GM12878 (cell line): Measurements from ENCODE around the gene IFT88. TPM values are rescaled to one million over a fixed set of nuclear protein-coding genes. Genes with fewer than 3 reads are reported as not detected.

ENCODE experiments used
- ATAC-seq: fragments of 200-7000 bp; cut with Tn5 transposase; 3 replicates; pipeline ENCODE4 v1.9.1; 2020; ENCODE audit warnings: mild to moderate bottlenecking, moderate library complexity
- BruUV-seq: library from RNA; stranded (reverse); fragments of 400-500 nt; replicated peaks from 2 replicates; lab custom pipeline; 2021; lab: Mats Ljungman, UMichigan
- CTCF ChIA-PET: fragments of 300-600 bp; sonication (Branson Sonifier 250); formaldehyde crosslinking; extraction: SDS; loops from one replicate; lab custom pipeline; 2021; ENCODE audit warnings: inconsistent platforms; lab: Yijun Ruan, JAX
- POLR2A ChIA-PET: fragments of 350-600 bp; formaldehyde crosslinking; extraction: SDS; loops from one replicate; lab custom pipeline; 2021; ENCODE audit warnings: inconsistent platforms; lab: Charles Lee
- RAD21 ChIA-PET: fragments of 300-600 bp; sonication (Branson Sonifier 250); formaldehyde crosslinking; loops from one replicate; lab custom pipeline; 2023; ENCODE audit warnings: antibody characterized with exemption; ENCODE audit not compliant: unreplicated experiment; lab: Charles Lee
- SMC1A ChIA-PET: fragments of 300-600 bp; sonication (Branson Sonifier 250); formaldehyde crosslinking; loops from one replicate; lab custom pipeline; 2023; ENCODE audit not compliant: unreplicated experiment, uncharacterized antibody; lab: Charles Lee
- DNase-seq: peaks from one replicate; pipeline ENCODE4 v3.0.0-alpha.2; 2011; ENCODE audit warnings: low read depth, low spot score
- FAIRE-seq: peaks from 3 replicates; lab custom pipeline; 2011; peaks lifted over from hg19 to GRCh38; lab: Jason Lieb, UNC
- H2AFZ ChIP-seq: 2 replicates; pipeline ENCODE4 v1.6.0; 2011; ENCODE audit warnings: low read depth, low read length, control low read depth; ENCODE audit not compliant: control insufficient read depth
- H3K27ac ChIP-seq: 2 replicates; pipeline ENCODE4 v1.5.1; 2011; ENCODE audit warnings: control low read depth; ENCODE audit not compliant: control insufficient read depth, insufficient read depth
- H3K27me3 ChIP-seq, 2 experiments: replicated peaks in 1 of 2; 2 replicates each; pipeline versions ENCODE4 v1.6.0 to v1.6.1; 2011; ENCODE audit warnings: low read length in 1 of 2; ENCODE audit not compliant: control insufficient read depth in 2 of 2, insufficient read depth in 2 of 2
- H3K36me3 ChIP-seq, 2 experiments: 2 replicates each; pipeline ENCODE4 v1.5.1; 2011; ENCODE audit warnings: low read length in 1 of 2; ENCODE audit not compliant: control insufficient read depth in 2 of 2, insufficient read depth in 2 of 2
- H3K4me1 ChIP-seq: 2 replicates; pipeline ENCODE4 v1.6.1; 2011; ENCODE audit warnings: mild to moderate bottlenecking, low read length, moderate library complexity, mixed read lengths; ENCODE audit not compliant: control insufficient read depth, insufficient read depth
- H3K4me2 ChIP-seq: 2 replicates; pipeline ENCODE4 v1.6.0; 2011; ENCODE audit warnings: control low read depth; ENCODE audit not compliant: control insufficient read depth, insufficient read depth
- H3K4me3 ChIP-seq: fragments of 200-600 bp; sonication (generic); 2 replicates; pipeline ENCODE4 v1.5.1; 2016
- H3K79me2 ChIP-seq: 2 replicates; pipeline ENCODE4 v1.6.0; 2011; ENCODE audit warnings: low read length; ENCODE audit not compliant: control insufficient read depth, insufficient read depth
- H3K9ac ChIP-seq: 2 replicates; pipeline ENCODE4 v1.8.0; 2011; ENCODE audit warnings: low read length, control low read depth, mixed read lengths; ENCODE audit not compliant: control insufficient read depth, insufficient read depth
- H3K9me3 ChIP-seq: replicated peaks from 3 replicates; pipeline ENCODE4 v1.5.1; 2011; ENCODE audit warnings: mild to moderate bottlenecking, low read length; ENCODE audit not compliant: control insufficient read depth, insufficient read depth
- H4K20me1 ChIP-seq: 2 replicates; pipeline ENCODE4 v1.6.0; 2011; ENCODE audit not compliant: control insufficient read depth, insufficient read depth
- BRCA1 ChIP-seq: IDR thresholded peaks from 2 replicates; pipeline ENCODE4 v1.6.1; 2011; ENCODE audit warnings: low read depth, low read length, improper control_type of control experiment
- CBX3 ChIP-seq: fragments of 200-600 bp; sonication (generic); IDR thresholded peaks from 2 replicates; pipeline ENCODE4 v1.6.1; 2016; ENCODE audit warnings: low read depth, borderline replicate concordance
- CHD2 ChIP-seq: IDR thresholded peaks from 2 replicates; pipeline ENCODE4 v1.6.1; 2011; ENCODE audit warnings: low read depth, low read length, improper control_type of control experiment, borderline replicate concordance
- EP300 ChIP-seq, 2 experiments: fragments of 150-350 bp in 1 of 2; IDR thresholded peaks; 2 replicates each; pipeline ENCODE4 v1.6.1; 2011 to 2012; ENCODE audit warnings: low read depth in 2 of 2, low read length in 2 of 2, borderline replicate concordance in 1 of 2, improper control_type of control experiment in 1 of 2, inconsistent platforms in 1 of 2; ENCODE audit not compliant: control insufficient read depth in 1 of 2
- EZH2 ChIP-seq: IDR thresholded peaks from 2 replicates; pipeline ENCODE4 v1.6.1; 2012; ENCODE audit warnings: low read depth, mild to moderate bottlenecking, control low read depth, inconsistent platforms, low read length, borderline replicate concordance; ENCODE audit not compliant: control insufficient read depth
- IKZF2 ChIP-seq, 2 experiments: fragments of 450-650 bp; IDR thresholded peaks; 2 replicates each; pipeline ENCODE4 v1.6.1; 2017; ENCODE audit warnings: mild to moderate bottlenecking in 2 of 2, moderate library complexity in 2 of 2
- NR2C2 ChIP-seq: IDR thresholded peaks from 2 replicates; pipeline ENCODE4 v1.6.1; 2011; ENCODE audit warnings: borderline replicate concordance, low read depth; ENCODE audit not compliant: control insufficient read depth, insufficient read length
- NRF1 ChIP-seq: conservative IDR thresholded peaks from 2 replicates; pipeline ENCODE4 v1.6.1; 2011; ENCODE audit warnings: mild to moderate bottlenecking, low read depth, low read length, improper control_type of control experiment
- RAD21 ChIP-seq: IDR thresholded peaks from 2 replicates; pipeline ENCODE4 v1.6.1; 2011; ENCODE audit warnings: mild to moderate bottlenecking, low read depth, low read length, moderate library complexity; ENCODE audit not compliant: insufficient read depth
- RB1 ChIP-seq: fragments of 450-650 bp; formaldehyde crosslinking; IDR thresholded peaks from 2 replicates; pipeline ENCODE4 v1.6.1; 2017; ENCODE audit warnings: mild to moderate bottlenecking, borderline replicate concordance
- SMAD5 ChIP-seq: IDR thresholded peaks from 2 replicates; pipeline ENCODE4 v1.6.1; 2016; ENCODE audit warnings: antibody characterized with exemption, low read depth
- TBL1XR1 ChIP-seq: IDR thresholded peaks from 2 replicates; pipeline ENCODE4 v1.6.1; 2012; ENCODE audit warnings: low read depth, low read length, improper control_type of control experiment
- ZNF687 ChIP-seq: fragments of 450-650 bp; IDR thresholded peaks from 2 replicates; pipeline ENCODE4 v1.6.1; 2017; ENCODE audit warnings: mild to moderate bottlenecking, moderate library complexity
- WGBS: methylation state at CpG from one replicate; pipeline ENCODE4 v1.1.6; 2016; ENCODE audit warnings: low lambda C conversion rate; ENCODE audit not compliant: insufficient replicate concordance, insufficient coverage; ENCODE audit errors: missing lambda C conversion rate; 5-methylcytosine and 5-hydroxymethylcytosine counted together
- in situ Hi-C: fragments of 300-500 bp; cut with MboI; formaldehyde crosslinking; loops from 9 replicates; pipeline ENCODE4 v1.14.3; 2018; ENCODE audit warnings: mixed read lengths
- intact Hi-C: fragments of 100-400 bp; cut with micrococcal nuclease; formaldehyde crosslinking; loops from one replicate; pipeline ENCODE4 v1.14.2; 2022; ENCODE audit not compliant: unreplicated experiment
- polyA plus RNA-seq, 11 experiments: library from polyadenylated mRNA; depleted of rRNA in 4 of 11; unstranded in 6 of 11; stranded (reverse) in 5 of 11; fragments of >200 nt; fragmentation: Nextera tagmentation in 4 of 11; fragmentation: Illumina TruSeq in 1 of 11; extraction: Ambion mirVana in 4 of 11; extraction: Trizol in 1 of 11; gene quantifications; 1 replicate in 1 of 11; 2 replicates in 10 of 11; pipeline versions ENCODE4 v1.2.1 to v1.2.3, GENCODE V29; 2011 to 2016; ENCODE audit warnings: inconsistent platforms in 2 of 11, missing spikeins in 2 of 11, low read depth in 1 of 11
- total RNA-seq, 4 experiments: library from RNA; depleted of rRNA in 3 of 4; stranded (reverse); fragments of >200 nt in 3 of 4; fragmentation: Illumina TruSeq in 1 of 4; extraction: Trizol in 1 of 4; gene quantifications; 2 replicates each; pipeline versions ENCODE4 v1.2.1 to v1.2.3, GENCODE V29; 2013 to 2021
- TF ChIP-seq, protein P1 (sequence below): fragments of 450-650 bp; IDR thresholded peaks from 2 replicates; pipeline ENCODE4 v1.6.1; 2017; ENCODE audit warnings: borderline replicate concordance
- TF ChIP-seq, protein P2 (sequence below): IDR thresholded peaks from 2 replicates; pipeline ENCODE4 v1.6.1; 2012; ENCODE audit warnings: low read length, inconsistent platforms

The IFT88 gene
- total and polyA plus RNA-seq, 10 of the 15 experiments (the other 5 are each of a cell fraction or from before 2014, with no cell fraction given) = 2.9 to 5.6 (median 4.1) TPM

GRCh38 chr13:20666948-20667347, 100.0 kb downstream of the IFT88 start:
- TF ChIP-seq TBL1XR1 = no peak
- no peak for TF ChIP-seq RAD21
- TF ChIP-seq CBX3 = no peak
- no peak for TF ChIP-seq RB1
- no peak for TF ChIP-seq CHD2
- TF ChIP-seq ZNF687 = no peak
- no peak for TF ChIP-seq NR2C2
- TF ChIP-seq EZH2 = no peak
- TF ChIP-seq, protein P1, sequence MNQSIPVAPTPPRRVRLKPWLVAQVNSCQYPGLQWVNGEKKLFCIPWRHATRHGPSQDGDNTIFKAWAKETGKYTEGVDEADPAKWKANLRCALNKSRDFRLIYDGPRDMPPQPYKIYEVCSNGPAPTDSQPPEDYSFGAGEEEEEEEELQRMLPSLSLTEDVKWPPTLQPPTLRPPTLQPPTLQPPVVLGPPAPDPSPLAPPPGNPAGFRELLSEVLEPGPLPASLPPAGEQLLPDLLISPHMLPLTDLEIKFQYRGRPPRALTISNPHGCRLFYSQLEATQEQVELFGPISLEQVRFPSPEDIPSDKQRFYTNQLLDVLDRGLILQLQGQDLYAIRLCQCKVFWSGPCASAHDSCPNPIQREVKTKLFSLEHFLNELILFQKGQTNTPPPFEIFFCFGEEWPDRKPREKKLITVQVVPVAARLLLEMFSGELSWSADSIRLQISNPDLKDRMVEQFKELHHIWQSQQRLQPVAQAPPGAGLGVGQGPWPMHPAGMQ = no peak
- TF ChIP-seq IKZF2 (IDR thresholded peaks at IDR 0.05) = no peak
- TF ChIP-seq NRF1 = no peak
- TF ChIP-seq BRCA1 = no peak
- TF ChIP-seq, protein P2, sequence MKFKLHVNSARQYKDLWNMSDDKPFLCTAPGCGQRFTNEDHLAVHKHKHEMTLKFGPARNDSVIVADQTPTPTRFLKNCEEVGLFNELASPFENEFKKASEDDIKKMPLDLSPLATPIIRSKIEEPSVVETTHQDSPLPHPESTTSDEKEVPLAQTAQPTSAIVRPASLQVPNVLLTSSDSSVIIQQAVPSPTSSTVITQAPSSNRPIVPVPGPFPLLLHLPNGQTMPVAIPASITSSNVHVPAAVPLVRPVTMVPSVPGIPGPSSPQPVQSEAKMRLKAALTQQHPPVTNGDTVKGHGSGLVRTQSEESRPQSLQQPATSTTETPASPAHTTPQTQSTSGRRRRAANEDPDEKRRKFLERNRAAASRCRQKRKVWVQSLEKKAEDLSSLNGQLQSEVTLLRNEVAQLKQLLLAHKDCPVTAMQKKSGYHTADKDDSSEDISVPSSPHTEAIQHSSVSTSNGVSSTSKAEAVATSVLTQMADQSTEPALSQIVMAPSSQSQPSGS = no peak
- TF ChIP-seq EP300 (IDR thresholded peaks at IDR 0.05; ENCODE audit: borderline replicate concordance in 1 of 2, control insufficient read depth in 1 of 2, low read depth in 2 of 2, low read length in 2 of 2) = no peak
- no peak for TF ChIP-seq SMAD5
- Histone ChIP-seq H3K27me3 (no peaks in the 10 kb centered on the region), H3K36me3 (no peaks in the 10 kb centered on the region), H3K4me2 (no peak overlapping the region), H3K4me1 (no peaks in the 10 kb centered on the region), H3K27ac (no peak overlapping the region), H4K20me1 (no peaks in the 10 kb centered on the region), H2AFZ (no peak overlapping the region), H3K79me2 (no peaks in the 10 kb centered on the region), H3K4me3 (no peak overlapping the region), H3K9me3 (no peaks in the 10 kb centered on the region), H3K9ac (no peak overlapping the region)
- ATAC-seq = no peak
- DNase-seq = no peak
- 98% methylated on average over 4 of the region's 4 CpGs for whole genome bisulfite sequencing
- intact Hi-C loops = no loop called here
- in situ Hi-C loops = no loop called here
- ChIA-PET CTCF (interaction anchor here (1.1 kb wide), 1 partner anchor 171 kb away, joined by 3 read pairs; no protein-coding TSS in a partner anchor), POLR2A (no interaction called here), RAD21 (no interaction called here), SMC1A (no interaction called here)
- FAIRE-seq = no peak
- no TSS peak for BruUV-seq
